ENCODE results near the gene DNAJC17.

Gene DNAJC17

GRCh38 chr15:40825661-40826422, 18.6 kb upstream of the DNAJC17 start:
- Histone ChIP-seq H3K4me2 (ENCODE audit: low read depth, low read length, poor library complexity, severe bottlenecking) (no peak overlapping the region), H3K9ac (ENCODE audit: low read length) (no peak overlapping the region), H3K4me3 (ENCODE audit: insufficient read depth, low read length, poor library complexity, severe bottlenecking) (no peak overlapping the region), H3K9me3 (ENCODE audit: insufficient read depth, low read length) (no peaks in the 10 kb centered on the region), H3K27ac (ENCODE audit: low read depth, low read length) (no peak overlapping the region), H3K9me2 (replicated peaks; ENCODE audit: insufficient read depth, low read length) (no peaks in the 10 kb centered on the region), H3K79me2 (ENCODE audit: insufficient read depth, low read length) (no peaks in the 10 kb centered on the region), H3K36me3 (ENCODE audit: low read length) (no peaks in the 10 kb centered on the region), H2AFZ (ENCODE audit: low read depth, low read length, severe bottlenecking) (no peak overlapping the region), H3K27me3 (ENCODE audit: low read length) (no peaks in the 10 kb centered on the region), H4K20me1 (ENCODE audit: low read depth, low read length) (no peaks in the 10 kb centered on the region), H3F3A (ENCODE audit: insufficient read depth) (no peaks in the 10 kb centered on the region)
- no peak for TF ChIP-seq CTCF (IDR thresholded peaks at IDR 0.05; ENCODE audit: insufficient read depth, low read length, poor library complexity, severe bottlenecking)
- no peak for TF ChIP-seq EZH2phosphoT487 (conservative IDR thresholded peaks at IDR 0.05; ENCODE audit: low read length)

GRCh38 chr15:40823572-40824343, 16.5 kb upstream of the DNAJC17 start:
- Histone ChIP-seq H3F3A (ENCODE audit: insufficient read depth) (no peaks in the 10 kb centered on the region), H3K4me3 (ENCODE audit: insufficient read depth, low read length, poor library complexity, severe bottlenecking) (no peak overlapping the region), H3K9me2 (replicated peaks; ENCODE audit: insufficient read depth, low read length) (no peaks in the 10 kb centered on the region), H3K27ac (ENCODE audit: low read depth, low read length) (no peak overlapping the region), H4K20me1 (ENCODE audit: low read depth, low read length) (no peaks in the 10 kb centered on the region), H3K27me3 (ENCODE audit: low read length) (no peaks in the 10 kb centered on the region), H3K9me3 (ENCODE audit: insufficient read depth, low read length) (no peaks in the 10 kb centered on the region), H3K79me2 (ENCODE audit: insufficient read depth, low read length) (no peaks in the 10 kb centered on the region), H3K4me2 (ENCODE audit: low read depth, low read length, poor library complexity, severe bottlenecking) (no peak overlapping the region), H3K36me3 (ENCODE audit: low read length) (no peaks in the 10 kb centered on the region), H2AFZ (ENCODE audit: low read depth, low read length, severe bottlenecking) (no peak overlapping the region), H3K9ac (ENCODE audit: low read length) (no peak overlapping the region)
- TF ChIP-seq CTCF (IDR thresholded peaks at IDR 0.05; ENCODE audit: insufficient read depth, low read length, poor library complexity, severe bottlenecking) (no peak), EZH2phosphoT487 (conservative IDR thresholded peaks at IDR 0.05; ENCODE audit: low read length) (no peak)

GRCh38 chr15:40821195-40821594, 13.9 kb upstream of the DNAJC17 start:
- Histone ChIP-seq H3K9me2 (replicated peaks; ENCODE audit: insufficient read depth, low read length) (no peaks in the 10 kb centered on the region), H3K36me3 (ENCODE audit: low read length) (no peaks in the 10 kb centered on the region), H3K9ac (ENCODE audit: low read length) (no peak overlapping the region), H3K27ac (ENCODE audit: low read depth, low read length) (no peak overlapping the region), H3K79me2 (ENCODE audit: insufficient read depth, low read length) (no peaks in the 10 kb centered on the region), H3K27me3 (ENCODE audit: low read length) (no peaks in the 10 kb centered on the region), H3K4me3 (ENCODE audit: insufficient read depth, low read length, poor library complexity, severe bottlenecking) (no peak overlapping the region), H4K20me1 (ENCODE audit: low read depth, low read length) (no peaks in the 10 kb centered on the region), H2AFZ (ENCODE audit: low read depth, low read length, severe bottlenecking) (no peak overlapping the region), H3F3A (ENCODE audit: insufficient read depth) (no peaks in the 10 kb centered on the region), H3K9me3 (ENCODE audit: insufficient read depth, low read length) (no peaks in the 10 kb centered on the region), H3K4me2 (ENCODE audit: low read depth, low read length, poor library complexity, severe bottlenecking) (no peak overlapping the region)
- no peak for TF ChIP-seq EZH2phosphoT487 (conservative IDR thresholded peaks at IDR 0.05; ENCODE audit: low read length)
- TF ChIP-seq CTCF (IDR thresholded peaks at IDR 0.05; ENCODE audit: insufficient read depth, low read length, poor library complexity, severe bottlenecking), result no peak
